Psoas muscle (tissue), 8 donors: Measurements from ENCODE around the gene CDIP1. TPM values are rescaled to one million over a fixed set of nuclear protein-coding genes. Genes with fewer than 3 reads are reported as not detected.

Source experiments
- ATAC-seq, 4 donors: fragments of 200-7000 bp; cut with Tn5 transposase; one replicate each; pipeline ENCODE4 v1.9.1; 2020; ENCODE audit warnings: moderate library complexity in 3 of 4, mild to moderate bottlenecking in 2 of 4
- DNase-seq, 2 donors: peaks; one replicate each; pipeline ENCODE4 v3.0.0-alpha.2; 2020
- H3K27ac ChIP-seq: fragments of 200-600 bp; one replicate; pipeline ENCODE4 v1.8.0; 2022
- H3K27me3 ChIP-seq, 3 donors: fragments of 200-600 bp in 1 of 3; one replicate each; pipeline versions ENCODE4 v1.6.1 to v1.8.0; 2013 to 2022; ENCODE audit warnings: low read length in 2 of 3, mild to moderate bottlenecking in 2 of 3, moderate library complexity in 1 of 3; ENCODE audit not compliant: insufficient read depth in 3 of 3
- H3K36me3 ChIP-seq, 2 donors: fragments of 200-600 bp in 1 of 2; one replicate each; pipeline versions ENCODE4 v1.6.1 to v1.8.0; 2013 to 2022; ENCODE audit warnings: low read depth in 1 of 2, mild to moderate bottlenecking in 1 of 2, moderate library complexity in 1 of 2; ENCODE audit not compliant: insufficient read depth in 1 of 2
- H3K4me1 ChIP-seq: fragments of 200-600 bp; one replicate; pipeline ENCODE4 v1.8.0; 2022
- H3K4me3 ChIP-seq: fragments of 200-600 bp; one replicate; pipeline ENCODE4 v1.8.0; 2022; ENCODE audit warnings: mild to moderate bottlenecking
- H3K9me3 ChIP-seq: fragments of 200-600 bp; one replicate; pipeline ENCODE4 v1.8.0; 2022
- CTCF ChIP-seq: fragments of 200-600 bp; IDR thresholded peaks from one replicate; pipeline ENCODE4 v1.8.0; 2022; ENCODE audit warnings: antibody characterized with exemption
- WGBS, 3 donors: extraction: QIAGEN DNeasy Blood & Tissue Kit; methylation state at CpG; one replicate each; pipeline versions ENCODE4 v1.1.6 to v1.1.7; 2013; 5-methylcytosine and 5-hydroxymethylcytosine counted together
- intact Hi-C, 2 donors: fragments of 100-400 bp; cut with DNase I; formaldehyde crosslinking; loops; one replicate each; pipeline versions ENCODE4 v1.11.0 to v1.14.2; 2022
- polyA plus RNA-seq, 3 donors: library from polyadenylated mRNA; stranded (reverse); fragments of 200-250 nt; gene quantifications; one replicate each; pipeline ENCODE4 v1.2.3, GENCODE V29; 2013
- total RNA-seq, 4 donors: library from RNA; stranded (reverse); fragmentation: NEBNext Ultra II Directional in 2 of 4; extraction: Animal tissue kit (Norgen Biotek cat#: 25700) in 2 of 4; gene quantifications; one replicate each; pipeline versions ENCODE4 v1.2.1 to v1.2.4, GENCODE V29; 2021 to 2023
- donor health status: healthy with polysubstance abuse.
- donor health status: DM: no; HTN: no; CAD: no; lungs with moderate emphysema.
- donor health status: Bipolar disorder and iron deficiency.
- donor health status: healthy.
- donor health status: DM: yes; HTN: yes; CAD: no.
- donor health status: DM: no; HTN: no; CAD: no.
- donor health status: DM: no; HTN: no; CAD: no.
- donor health status: DM: yes; HTN: yes; CAD: no.

CDIP1 gene
- total and polyA plus RNA-seq, 7 donors: 18.7 to 51.8 (median 31.3) TPM

GRCh38 chr16:4536391-4537106, 2.0 kb downstream of the CDIP1 start:
- 59 to 88% (median 67%) methylated on average over 15 of the region's 15 CpGs for WGBS, 3 donors
- Histone ChIP-seq H3K36me3 (peaks cover 0 to 7% of the 10 kb centered on the region in 2 donors), H3K27me3 (no peaks in the 10 kb centered on the region), H3K9me3 (peaks cover 14% of the 10 kb centered on the region), H3K27ac (peak overlapping the region; percentile 95), H3K4me3 (peak overlapping the region; percentile 91), H3K4me1 (peaks cover 35% of the 10 kb centered on the region)
- intact Hi-C loops: no loop called here
- TF ChIP-seq CTCF: no peak
- no peak for ATAC-seq
- no peak for DNase-seq

- intact Hi-C loops: no loop called here
- 72 to 84% (median 77%) methylated on average over 7 of the region's 7 CpGs for WGBS, 3 donors
- TF ChIP-seq CTCF: no peak
Observed at GRCh38 chr16:4535627-4536108, 2.9 kb downstream of the CDIP1 start.

GRCh38 chr16:4534151-4534790, 4.3 kb downstream of the CDIP1 start:
- peaks cover 0 to 7% of the 10 kb centered on the region in 2 donors for H3K36me3 ChIP-seq
- ATAC-seq: no peak
- H3K4me1 ChIP-seq: peaks cover 43% of the 10 kb centered on the region
- TF ChIP-seq CTCF: no peak
- WGBS, 3 donors: 72 to 79% (median 74%) methylated on average over 12 to 13 of the region's 13 CpGs
- no peaks in the 10 kb centered on the region for H3K27me3 ChIP-seq
- peaks cover 4% of the 10 kb centered on the region for H3K9me3 ChIP-seq
- H3K27ac ChIP-seq: peak overlapping the region; percentile 27
- no peak for DNase-seq
- peak overlapping the region; percentile 7 for H3K4me3 ChIP-seq
- intact Hi-C loops: no loop called here

More at GRCh38 chr16:4535627-4536108, 2.9 kb downstream of the CDIP1 start:
- no peak for ATAC-seq
- no peak for DNase-seq
- Histone ChIP-seq H3K36me3 (peaks cover 0 to 7% of the 10 kb centered on the region in 2 donors), H3K27ac (peak overlapping the region; percentile 95), H3K27me3 (no peaks in the 10 kb centered on the region), H3K4me3 (peak overlapping the region; percentile 25), H3K9me3 (peaks cover 14% of the 10 kb centered on the region), H3K4me1 (peaks cover 35% of the 10 kb centered on the region)

GRCh38 chr16:4533490-4533889, 5.1 kb downstream of the CDIP1 start:
- no peak overlapping the region for H3K4me3 ChIP-seq
- DNase-seq (no peak), ATAC-seq (no peak)
- peaks cover 50% of the 10 kb centered on the region for H3K4me1 ChIP-seq
- H3K9me3 ChIP-seq: no peaks in the 10 kb centered on the region
- 80 to 87% (median 82%) methylated on average over 6 of the region's 6 CpGs for WGBS, 3 donors
- H3K27ac ChIP-seq: peak overlapping the region; percentile 27
- peaks cover 0 to 7% of the 10 kb centered on the region in 2 donors for H3K36me3 ChIP-seq
- no peak for TF ChIP-seq CTCF
- intact Hi-C loops: no loop called here
- no peaks in the 10 kb centered on the region for H3K27me3 ChIP-seq
